H1 (cell line): Measurements from ENCODE around the gene RNF43. TPM values are rescaled to one million over a fixed set of nuclear protein-coding genes. Genes with fewer than 3 reads are reported as not detected.
A peak's percentile ranks its signal among the peaks of the same experiment; 100 is the strongest.

Source experiments
- CTCF ChIA-PET: fragments of 300-600 bp; sonication (Branson Sonifier 250); formaldehyde crosslinking; loops from one replicate; lab custom pipeline; 2021; ENCODE audit not compliant: partially characterized antibody; lab: Charles Lee
- POLR2A ChIA-PET: fragments of 300-600 bp; sonication (Branson Sonifier 250); formaldehyde crosslinking; loops from one replicate; lab custom pipeline; 2021; ENCODE audit warnings: inconsistent platforms; ENCODE audit not compliant: partially characterized antibody; lab: Charles Lee
- DNase-seq, 2 experiments: peaks; one replicate each; pipeline versions ENCODE4 v3.0.0 to v3.0.0-alpha.2; 2010 to 2022; ENCODE audit warnings: low spot score in 2 of 2, low read depth in 1 of 2, mixed read lengths in 1 of 2
- FAIRE-seq: peaks from 2 replicates; lab custom pipeline; 2011; peaks lifted over from hg19 to GRCh38; lab: Jason Lieb, UNC
- H2AFZ ChIP-seq: 2 replicates; pipeline ENCODE4 v1.8.1; 2012; ENCODE audit warnings: low read length, inconsistent platforms
- H2AK5ac ChIP-seq: 2 replicates; pipeline ENCODE4 v1.6.1; 2013; ENCODE audit warnings: low read depth, low read length
- H2BK120ac ChIP-seq: replicated peaks from 2 replicates; pipeline ENCODE3; 2013; ENCODE audit warnings: low read depth, low read length, inconsistent platforms
- H2BK12ac ChIP-seq: 2 replicates; pipeline ENCODE4 v1.6.1; 2013; ENCODE audit warnings: low read depth, low read length
- H2BK15ac ChIP-seq: 2 replicates; pipeline ENCODE4 v1.6.1; 2013; ENCODE audit warnings: low read length
- H2BK20ac ChIP-seq: 2 replicates; pipeline ENCODE4 v1.6.1; 2013; ENCODE audit warnings: low read length
- H2BK5ac ChIP-seq: 2 replicates; pipeline ENCODE4 v1.6.1; 2013; ENCODE audit warnings: low read depth, low read length
- H3K14ac ChIP-seq: 2 replicates; pipeline ENCODE4 v1.6.1; 2013; ENCODE audit warnings: inconsistent platforms; ENCODE audit not compliant: insufficient read length
- H3K18ac ChIP-seq: 2 replicates; pipeline ENCODE4 v1.6.1; 2013; ENCODE audit warnings: low read length; ENCODE audit errors: extremely low read depth
- H3K23ac ChIP-seq: 2 replicates; pipeline ENCODE4 v1.6.1; 2013; ENCODE audit warnings: inconsistent platforms; ENCODE audit not compliant: insufficient read length
- H3K23me2 ChIP-seq: 2 replicates; pipeline ENCODE4 v1.6.1; 2013; ENCODE audit warnings: low read depth, low read length
- H3K27ac ChIP-seq: 2 replicates; pipeline ENCODE4 v1.6.1; 2011; ENCODE audit warnings: low read depth, low read length, inconsistent platforms
- H3K27me3 ChIP-seq, 4 experiments: replicated peaks in 1 of 4; 1 replicate in 1 of 4; 2 replicates in 3 of 4; pipeline versions ENCODE4 v1.6.1 to v1.8.1; 2011 to 2013; ENCODE audit warnings: low read length in 3 of 4, mild to moderate bottlenecking in 3 of 4, inconsistent platforms in 2 of 4, mixed read lengths in 2 of 4, moderate library complexity in 1 of 4; ENCODE audit not compliant: control insufficient read depth in 3 of 4, insufficient read depth in 3 of 4; ENCODE audit errors: extremely low read depth in 1 of 4
- H3K36me3 ChIP-seq, 4 experiments: 2 replicates each; pipeline versions ENCODE4 v1.6.1 to v1.8.1; 2011 to 2013; ENCODE audit warnings: mild to moderate bottlenecking in 4 of 4, low read length in 3 of 4, moderate library complexity in 2 of 4, control low read depth in 1 of 4, inconsistent platforms in 1 of 4; ENCODE audit not compliant: insufficient read depth in 4 of 4, control insufficient read depth in 2 of 4
- H3K4ac ChIP-seq: replicated peaks from 2 replicates; pipeline ENCODE3; 2013; ENCODE audit warnings: low read length, low read depth, mixed read lengths, inconsistent platforms; ENCODE audit not compliant: insufficient read length
- H3K4me1 ChIP-seq, 4 experiments: replicated peaks in 1 of 4; 1 replicate in 1 of 4; 2 replicates in 3 of 4; pipeline versions ENCODE4 v1.6.1 to v1.8.1; 2011 to 2013; ENCODE audit warnings: low read length in 3 of 4, inconsistent platforms in 2 of 4, mixed read lengths in 1 of 4; ENCODE audit not compliant: insufficient read depth in 4 of 4, control insufficient read depth in 3 of 4
- H3K4me2 ChIP-seq, 2 experiments: 2 replicates each; pipeline versions ENCODE4 v1.6.1 to v1.8.1; 2011 to 2013; ENCODE audit warnings: low read depth in 2 of 2, low read length in 2 of 2, control low read depth in 1 of 2, inconsistent platforms in 1 of 2, mild to moderate bottlenecking in 1 of 2; ENCODE audit not compliant: insufficient read depth in 1 of 2
- H3K4me3 ChIP-seq, 4 experiments: fragments of 200-600, 300-600 bp in 1 of 4; sonication (generic), shearing (Covaris generic), sonication (Bioruptor Twin) in 1 of 4; 2 replicates each; pipeline versions ENCODE4 v1.5.1 to v1.8.1; 2011 to 2016; ENCODE audit warnings: low read length in 4 of 4, low read depth in 3 of 4, control low read depth in 2 of 4, inconsistent platforms in 2 of 4, mild to moderate bottlenecking in 2 of 4, mixed read lengths in 1 of 4, moderate library complexity in 1 of 4; ENCODE audit not compliant: insufficient read depth in 2 of 4; ENCODE audit errors: extremely low read depth in 1 of 4
- H3K56ac ChIP-seq: replicated peaks from 2 replicates; pipeline ENCODE3; 2013; ENCODE audit warnings: low read depth, mild to moderate bottlenecking, mixed read lengths, low read length, inconsistent platforms; ENCODE audit not compliant: insufficient read length
- H3K79me1 ChIP-seq: 2 replicates; pipeline ENCODE4 v1.6.1; 2013; ENCODE audit warnings: low read depth, low read length, control low read depth
- H3K79me2 ChIP-seq, 2 experiments: 2 replicates each; pipeline versions ENCODE4 v1.6.1 to v1.8.1; 2012 to 2013; ENCODE audit warnings: low read length in 2 of 2, mild to moderate bottlenecking in 2 of 2, inconsistent platforms in 1 of 2; ENCODE audit not compliant: insufficient read depth in 2 of 2, control insufficient read depth in 1 of 2
- H3K9ac ChIP-seq, 4 experiments: replicated peaks in 1 of 4; 1 replicate in 1 of 4; 2 replicates in 3 of 4; pipeline versions ENCODE4 v1.6.1 to v1.8.1; 2011 to 2013; ENCODE audit warnings: low read depth in 3 of 4, low read length in 3 of 4, control low read depth in 2 of 4, mild to moderate bottlenecking in 2 of 4, moderate library complexity in 2 of 4, inconsistent platforms in 1 of 4; ENCODE audit errors: extremely low read depth in 1 of 4
- H3K9me3 ChIP-seq, 2 experiments: 2 replicates each; pipeline versions ENCODE4 v1.6.1 to v1.8.1; 2012 to 2013; ENCODE audit warnings: mild to moderate bottlenecking in 2 of 2, moderate library complexity in 2 of 2, control low read depth in 1 of 2, inconsistent platforms in 1 of 2, low read depth in 1 of 2, low read length in 1 of 2, mixed read lengths in 1 of 2; ENCODE audit not compliant: insufficient read depth in 2 of 2
- H4K20me1 ChIP-seq, 2 experiments: replicated peaks in 1 of 2; 2 replicates each; pipeline versions ENCODE3 to v1.8.1; 2011 to 2013; ENCODE audit warnings: inconsistent platforms in 2 of 2, low read length in 2 of 2, mild to moderate bottlenecking in 1 of 2; ENCODE audit not compliant: insufficient read depth in 2 of 2, control insufficient read depth in 1 of 2
- H4K5ac ChIP-seq: 2 replicates; pipeline ENCODE4 v1.6.1; 2013; ENCODE audit warnings: low read length, low read depth, mixed read lengths, inconsistent platforms; ENCODE audit not compliant: insufficient read length
- H4K8ac ChIP-seq: 2 replicates; pipeline ENCODE4 v1.8.0; 2013; ENCODE audit warnings: mild to moderate bottlenecking, moderate library complexity, low read length, inconsistent platforms; ENCODE audit not compliant: insufficient read depth; ENCODE audit errors: extremely low read depth
- H4K91ac ChIP-seq: replicated peaks from 2 replicates; pipeline ENCODE3; 2013; ENCODE audit warnings: low read length, mixed read lengths, inconsistent platforms; ENCODE audit not compliant: insufficient read length
- BCL11A ChIP-seq, 2 experiments: IDR thresholded peaks; one replicate each; pipeline ENCODE4 v1.6.1; 2011; ENCODE audit warnings: low read depth in 2 of 2, low read length in 2 of 2, mild to moderate bottlenecking in 2 of 2
- CTCF ChIP-seq, 3 experiments: IDR thresholded peaks; 1 replicate in 2 of 3; 2 replicates in 1 of 3; pipeline versions ENCODE4 v1.5.1 to v1.6.1; 2011; ENCODE audit warnings: low read length in 3 of 3, mild to moderate bottlenecking in 3 of 3, inconsistent platforms in 2 of 3, low read depth in 1 of 3, moderate library complexity in 1 of 3; ENCODE audit not compliant: insufficient read depth in 1 of 3; ENCODE audit errors: control extremely low read depth in 1 of 3
- EZH2 ChIP-seq: fragments of 200-600 bp; sonication (generic); IDR thresholded peaks from 2 replicates; pipeline ENCODE4 v1.7.1; 2012; ENCODE audit warnings: low read depth, mild to moderate bottlenecking, moderate library complexity, low read length, inconsistent platforms; ENCODE audit not compliant: severe bottlenecking
- FOSL1 ChIP-seq: IDR thresholded peaks from 2 replicates; pipeline ENCODE4 v1.6.1; 2011; ENCODE audit warnings: mild to moderate bottlenecking, low read depth, low read length, moderate library complexity; ENCODE audit not compliant: insufficient read depth
- JUND ChIP-seq: IDR thresholded peaks from 2 replicates; pipeline ENCODE4 v1.6.1; 2011; ENCODE audit warnings: mild to moderate bottlenecking, improper control_type of control experiment, low read length
- TBP ChIP-seq: IDR thresholded peaks from 2 replicates; pipeline ENCODE4 v1.6.1; 2011; ENCODE audit warnings: low read depth, low read length, improper control_type of control experiment
- WGBS, 2 experiments: shearing (Covaris generic) in 1 of 2; methylation state at CpG; one replicate each; pipeline versions ENCODE4 v1.1.6 to v1.1.7; 2013 to 2015; ENCODE audit warnings: low lambda C conversion rate in 2 of 2, mixed read lengths in 2 of 2, inconsistent platforms in 1 of 2, low coverage in 1 of 2, missing lambda C conversion rate in 1 of 2; ENCODE audit not compliant: insufficient replicate concordance in 2 of 2, insufficient coverage in 1 of 2, insufficient read length in 1 of 2; ENCODE audit errors: extremely low coverage in 1 of 2, missing lambda C conversion rate in 1 of 2; 5-methylcytosine and 5-hydroxymethylcytosine counted together
- long read RNA-seq, 2 experiments: library from RNA in 1 of 2; library from capped mRNA in 1 of 2; stranded (forward); transcript quantifications; one replicate each; pipeline ENCODE4 v2.0.0, GENCODE V29; 2021; ENCODE audit warnings: inconsistent platforms in 1 of 2
- polyA minus RNA-seq, 3 experiments: library from RNA; depleted of rRNA, polyadenylated mRNA; stranded (reverse); fragments of >200 nt; gene quantifications; 1 replicate in 2 of 3; 2 replicates in 1 of 3; pipeline ENCODE4 v1.2.3, GENCODE V29; 2011
- polyA plus RNA-seq, 7 experiments: library from polyadenylated mRNA; depleted of rRNA in 3 of 7; stranded (reverse) in 5 of 7; unstranded in 2 of 7; fragments of >200 nt in 5 of 7; fragments of 200-250 nt in 2 of 7; gene quantifications; 1 replicate in 5 of 7; 2 replicates in 1 of 7; 4 replicates in 1 of 7; pipeline versions ENCODE4 v1.2.1 to v1.2.3, GENCODE V29; 2011 to 2013; ENCODE audit warnings: missing spikeins in 2 of 7, mixed read lengths in 2 of 7
- total RNA-seq: library from RNA; stranded (reverse); fragmentation: NEBNext Ultra II Directional; extraction: Animal tissue kit (Norgen Biotek cat#: 25700); gene quantifications from 2 replicates; pipeline ENCODE4 v1.2.1, GENCODE V29; 2021

RNF43 gene
- 0.89 and 2.4 TPM in 2 replicates for total RNA-seq
- polyA plus RNA-seq (2011; rRNA removed): 1.5 and 2.3 TPM in 2 replicates
- 1.0 TPM for polyA plus RNA-seq (2011; cell fraction: cytosol; rRNA removed)
- 2.4 TPM for polyA plus RNA-seq (2011; cell fraction: nucleus; rRNA removed)
- polyA plus RNA-seq (2012, experiment 1 of 2): 0.93 to 1.1 TPM (median 1.0 TPM) in 4 replicates
- 0.37 TPM for polyA plus RNA-seq (2012, experiment 2 of 2)
- 1.2 TPM for polyA plus RNA-seq (2013, experiment 1 of 2)
- 2.0 TPM for polyA plus RNA-seq (2013, experiment 2 of 2)
- polyA minus RNA-seq (2011; rRNA and poly(A)+ RNA removed): 1.4 and 2.0 TPM in 2 replicates
- 1.0 TPM for polyA minus RNA-seq (2011; cell fraction: cytosol; rRNA and poly(A)+ RNA removed)
- polyA minus RNA-seq (2011; cell fraction: nucleus; rRNA and poly(A)+ RNA removed): 1.9 TPM
- long read RNA-seq, experiment 1, partial matches to known transcripts: 0 of 1 reads
- long read RNA-seq, experiment 1, other reads (novel, unspliced or antisense): 1 of 1 reads
- long read RNA-seq, experiment 2: 0 reads

- Histone ChIP-seq H4K5ac (peak within 1 kb of the TSS; percentile 87), H2BK120ac (peak within 1 kb of the TSS; percentile 16), H3K27me3 (no peaks in the 10 kb centered on the region), H3K56ac (no peak within 1 kb of the TSS), H3K9me3 (no peaks in the 10 kb centered on the region), H3K79me1 (no peaks in the 10 kb centered on the region), H2BK12ac (no peak within 1 kb of the TSS), H4K20me1 (no peaks in the 10 kb centered on the region), H3K4me1 (no peaks in the 10 kb centered on the region; a peak in 1 of 7 replicates), H4K91ac (no peak within 1 kb of the TSS), H3K36me3 (no peaks in the 10 kb centered on the region), H4K8ac (no peak within 1 kb of the TSS), H3K14ac (no peak within 1 kb of the TSS), H3K9ac (peak within 1 kb of the TSS; percentile 2 to 50 (median 14); a peak in 4 of 7 replicates), H3K18ac (no peak within 1 kb of the TSS; the same call in 1 of the 2 replicates), H3K4me3 (peak within 1 kb of the TSS; percentile 42 to 70 (median 46)), H3K23me2 (no peaks in the 10 kb centered on the region; the same call in 1 of the 2 replicates), H2AFZ (peak within 1 kb of the TSS; percentile 89; the same call in 1 of the 2 replicates), H3K23ac (no peak within 1 kb of the TSS), H3K4me2 (peak within 1 kb of the TSS; percentile 64 to 74), H3K79me2 (no peaks in the 10 kb centered on the region), H2BK15ac (no peak within 1 kb of the TSS), H3K27ac (peak within 1 kb of the TSS; percentile 31; the same call in 1 of the 2 replicates), H2AK5ac (no peak within 1 kb of the TSS), H2BK20ac (no peak within 1 kb of the TSS), H2BK5ac (no peak within 1 kb of the TSS), H3K4ac (no peak within 1 kb of the TSS)
- 2% methylated on average over 8 of the region's 8 CpGs; no CpG with 5 or more reads in 1 of the 2 experiments for WGBS, 2 experiments
- DNase-seq (peak; percentile 84 to 95), FAIRE-seq (peak; percentile 97)
- ChIA-PET CTCF (interaction anchor here (0.6 to 3.4 kb wide), 40 partner anchors 9 to 677 kb away, joined by 3 to 22 read pairs (median 5); partner anchors contain the start of genes MPO and SUPT4H1), POLR2A (interaction anchor here (0.8 to 2.5 kb wide), 8 partner anchors 9 to 133 kb away, joined by 3 to 14 read pairs (median 4); partner anchors contain the start of gene SUPT4H1)
- TF ChIP-seq BCL11A (IDR thresholded peaks at IDR 0.05; ENCODE audit: low read depth in 2 of 2, low read length in 2 of 2) (peak in 1 of 2 experiments; percentile 41), FOSL1 (no peak), EZH2 (no peak), CTCF (IDR thresholded peaks at IDR 0.05; ENCODE audit: control extremely low read depth in 1 of 3, insufficient read depth in 1 of 3, low read depth in 1 of 3, low read length in 3 of 3) (peak; percentile 71 to 88 (median 79)), TBP (peak; percentile 54), JUND (no peak)
Measured at GRCh38 chr17:58417300-58418092, at the start of gene RNF43. Gene RNF43 (minus strand): TSS chr17:58417534. CDS start chr17:58415577, 1,957 bp downstream.
